ENCODE measurements around the gene STK32A.
"Not testable (repeated sequence)": the region's sequence is repeated elsewhere in the genome, so short reads cannot be mapped to it uniquely, and the experiment has no call there.

The STK32A gene

DNA sequence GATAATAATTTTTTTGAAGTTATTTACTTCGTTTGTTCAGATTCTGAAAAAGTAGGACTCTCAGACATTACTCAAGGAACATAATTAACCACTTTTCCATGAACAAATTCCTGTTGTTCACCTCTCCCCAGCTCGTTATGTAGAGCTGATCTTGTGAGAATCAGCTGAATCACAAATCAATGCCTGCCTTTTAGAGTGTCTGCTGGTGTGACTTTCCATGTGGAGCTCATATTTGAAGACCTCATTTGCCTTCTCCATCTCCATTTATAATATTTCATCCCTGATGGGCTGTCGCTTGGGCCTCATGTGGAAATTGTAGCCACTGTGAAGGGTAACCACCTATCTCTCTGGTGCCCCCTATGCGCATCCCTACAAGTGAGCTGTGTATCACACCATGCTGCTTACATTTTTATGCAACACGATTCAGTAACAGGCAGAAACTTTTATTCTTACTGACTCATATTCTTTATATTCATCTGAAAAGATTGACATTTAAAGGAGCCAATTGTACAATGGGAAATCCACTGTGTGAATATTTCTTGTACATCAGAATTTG lies 111.3 kb downstream of the STK32A start:
- no peak for DNase-seq (ENCODE audit: low spot score)

DNA sequence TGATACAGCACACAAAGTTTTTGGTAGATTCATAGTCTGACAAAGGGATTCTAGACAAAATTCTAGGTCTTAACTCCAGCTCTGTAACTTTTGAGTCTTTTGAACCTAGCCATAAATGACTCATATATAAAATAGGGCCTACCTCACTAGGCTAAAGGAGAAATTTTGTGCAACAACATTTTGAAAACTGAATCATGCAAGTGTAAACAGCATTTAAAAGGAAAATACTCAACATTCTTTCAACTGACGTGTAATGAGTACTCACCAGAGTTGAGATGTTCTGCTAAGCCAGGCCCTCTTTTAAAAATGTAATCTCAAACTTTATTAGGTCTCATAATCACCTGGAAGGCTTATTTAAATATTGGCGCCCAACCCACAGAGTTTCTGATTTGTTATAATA lies 113.2 kb downstream of the STK32A start:
- DNase-seq (ENCODE audit: low spot score), result no peak

DNA sequence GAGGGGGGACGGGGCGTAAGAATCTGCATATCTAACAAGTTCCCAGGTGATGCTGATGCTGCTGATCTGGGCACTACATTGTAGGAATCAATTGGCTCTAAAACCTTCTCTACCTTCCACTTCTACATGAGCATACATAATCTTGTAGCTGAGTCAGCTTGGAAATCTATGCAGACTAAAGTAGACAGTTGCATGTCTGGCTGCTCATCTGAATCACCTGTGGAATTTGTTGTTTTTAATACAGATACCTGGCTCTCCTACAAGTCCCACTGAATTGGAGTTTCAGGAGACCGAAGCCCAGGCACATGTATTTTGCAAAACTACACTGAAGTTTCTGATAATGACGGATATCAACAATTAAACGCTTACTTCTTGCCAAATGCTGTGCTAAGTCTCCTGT lies 113.6 kb downstream of the STK32A start:
- DNase-seq (ENCODE audit: low spot score), result no peak

DNA sequence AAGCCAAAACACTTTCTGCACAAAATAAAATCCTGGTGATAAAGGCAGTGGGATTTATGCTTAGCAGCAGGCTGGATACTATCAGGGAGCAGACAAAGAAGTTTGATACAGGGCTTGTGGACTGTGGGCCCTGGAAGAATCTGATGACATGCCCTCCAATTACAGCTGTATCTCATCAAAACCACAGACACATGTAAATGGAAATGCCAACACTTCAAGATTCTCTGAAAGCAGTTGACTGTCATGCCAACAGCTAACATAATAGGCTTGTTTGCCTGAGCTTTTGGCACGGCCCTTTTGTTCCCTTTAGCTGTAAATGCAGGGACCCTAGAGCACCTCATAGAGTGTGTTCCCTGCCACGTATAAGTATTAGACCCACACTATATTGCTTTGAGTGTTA lies 114.4 kb downstream of the STK32A start:
- no peak for DNase-seq (ENCODE audit: low spot score)

DNA sequence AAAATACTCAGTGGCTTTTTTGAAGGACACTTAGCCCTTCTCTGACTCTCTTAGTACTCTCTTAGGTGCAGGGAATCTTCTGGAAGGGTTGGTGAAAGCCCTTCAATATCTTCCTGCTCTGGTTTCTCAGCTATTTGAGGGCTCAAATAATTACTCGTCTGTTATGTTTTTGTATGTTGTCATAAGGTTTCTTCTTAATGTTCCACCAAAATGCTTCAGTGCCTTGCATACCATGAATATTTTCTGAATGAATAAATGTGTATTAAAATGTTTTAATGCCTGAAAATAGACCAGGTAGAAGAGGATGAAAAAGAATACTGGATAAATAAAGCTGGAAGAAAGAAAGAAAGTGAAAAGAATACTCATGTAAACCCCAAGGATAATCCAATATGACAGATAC lies 124.3 kb downstream of the STK32A start:
- DNase-seq (ENCODE audit: low spot score), result no peak

DNA sequence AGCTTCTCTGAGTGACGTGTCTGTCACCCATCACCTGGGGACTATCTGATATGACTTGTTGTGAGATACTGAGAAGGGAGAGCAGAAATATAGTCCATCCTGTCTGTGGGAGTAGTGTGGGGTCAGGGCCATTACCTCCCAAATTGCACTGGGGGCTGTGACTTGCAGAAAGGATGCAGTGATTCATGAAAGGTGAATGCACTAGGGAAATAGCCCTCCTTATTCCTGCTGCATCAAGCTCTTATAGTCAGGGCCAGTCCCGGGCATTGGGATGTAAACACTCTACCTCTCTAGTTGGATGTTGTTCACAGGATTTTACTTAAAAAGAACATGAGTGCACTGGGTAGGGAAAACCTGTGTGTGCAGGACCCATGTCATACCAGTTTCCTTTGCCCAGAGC lies 124.8 kb downstream of the STK32A start:
- no peak for DNase-seq (ENCODE audit: low spot score)

DNA sequence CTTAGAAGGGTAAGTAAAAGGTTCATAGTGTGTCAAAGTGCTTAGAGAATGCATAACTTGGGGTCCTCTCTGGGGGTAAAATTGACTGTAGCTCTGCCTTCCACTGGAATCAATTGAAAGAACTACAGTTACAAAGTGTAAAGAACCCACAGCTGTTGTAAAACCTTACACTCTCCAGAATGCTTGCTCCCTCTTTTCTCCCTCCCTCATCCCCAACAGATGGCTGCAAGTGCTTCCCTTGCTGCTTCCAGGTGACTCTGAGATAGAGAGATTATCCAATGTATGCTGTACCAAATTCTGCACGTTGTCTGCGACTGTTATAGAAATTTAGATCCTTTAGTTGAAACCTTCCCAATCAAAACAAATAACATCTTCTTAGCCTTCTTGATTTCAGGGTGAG lies 126.0 kb downstream of the STK32A start:
- DNase-seq (ENCODE audit: low spot score), result no peak

DNA sequence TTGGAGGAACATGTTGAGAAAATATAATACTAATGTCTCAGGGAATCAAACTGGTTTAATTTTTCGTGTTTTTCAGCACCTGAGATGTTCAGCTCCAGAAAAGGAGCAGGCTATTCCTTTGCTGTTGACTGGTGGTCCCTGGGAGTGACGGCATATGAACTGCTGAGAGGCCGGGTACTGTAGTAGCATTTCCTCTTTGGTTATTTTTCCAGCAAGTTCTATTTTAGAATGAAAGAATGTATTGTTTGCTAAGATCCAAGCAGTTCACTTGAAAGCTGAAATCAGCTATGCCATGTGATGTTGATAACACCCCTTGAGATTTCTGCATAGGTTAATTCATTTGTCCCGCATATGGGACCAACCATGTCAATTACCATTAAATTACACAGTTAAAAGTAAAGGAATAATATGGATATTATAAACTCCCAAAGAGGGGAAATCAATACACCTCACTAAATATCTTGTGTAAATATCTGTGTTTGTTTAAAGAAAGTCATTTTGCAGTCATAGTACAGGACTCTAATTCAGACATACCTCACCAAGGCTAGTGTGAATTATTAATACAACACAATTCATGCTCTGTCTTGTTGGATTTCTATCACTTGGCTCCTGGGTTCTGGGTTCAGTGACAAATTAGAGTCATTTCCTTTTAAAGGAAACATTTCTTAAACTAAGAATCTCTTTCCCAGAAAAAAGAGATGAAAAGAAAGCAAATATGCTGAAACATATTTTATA lies 126.8 kb downstream of the STK32A start:
- DNase-seq (ENCODE audit: low spot score), result no peak

DNA sequence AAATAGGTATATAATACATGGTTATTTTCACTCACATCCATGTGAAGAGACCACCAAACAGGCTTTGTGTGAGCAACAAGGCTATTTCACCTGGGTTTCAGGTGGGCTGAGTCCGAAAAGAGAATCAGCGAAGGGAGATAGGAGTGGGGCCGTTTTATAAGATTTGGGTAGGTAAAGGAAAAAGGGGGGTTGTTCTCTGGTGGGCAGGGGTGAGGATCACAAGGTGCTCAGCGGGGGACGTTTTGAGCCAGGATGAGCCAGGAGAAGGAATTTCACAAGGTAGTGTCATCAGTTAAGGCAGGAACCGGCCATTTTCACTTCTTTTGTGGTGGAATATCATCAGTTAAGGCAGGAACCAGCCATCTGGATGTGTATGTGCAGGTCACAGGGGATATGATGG lies 132.6 kb downstream of the STK32A start:
- not testable (repeated sequence) for DNase-seq (ENCODE audit: low spot score)

DNA sequence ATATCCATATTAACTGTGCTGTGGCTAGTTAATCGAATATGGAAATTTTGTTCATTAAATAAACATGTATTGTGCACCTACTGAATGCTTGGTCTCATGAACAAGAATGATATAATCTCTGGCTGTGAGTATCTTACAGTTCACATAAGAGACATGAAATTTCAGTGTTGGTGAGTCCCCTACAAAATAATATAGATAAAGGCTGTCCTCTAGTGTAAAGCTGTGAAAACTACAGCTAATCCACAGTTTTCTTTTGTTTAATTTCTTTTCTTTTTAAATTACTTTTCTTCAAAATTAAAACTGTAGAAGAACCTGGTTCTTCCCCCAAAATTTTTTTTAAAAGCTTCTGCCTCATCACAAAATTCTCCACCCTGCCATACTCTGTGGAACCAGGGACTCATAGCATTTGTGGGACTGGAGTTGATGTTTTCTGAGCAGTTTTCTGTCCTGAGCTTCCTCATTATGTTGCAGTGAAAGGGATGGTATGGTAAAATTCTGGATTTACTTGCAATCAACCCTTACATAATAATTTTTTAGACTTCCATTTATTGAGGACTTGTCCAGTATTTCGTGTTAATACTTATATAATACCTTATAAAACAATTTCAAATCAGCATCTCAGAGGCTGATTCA lies 135.0 kb downstream of the STK32A start:
- DNase-seq (ENCODE audit: low spot score), result no peak

DNA sequence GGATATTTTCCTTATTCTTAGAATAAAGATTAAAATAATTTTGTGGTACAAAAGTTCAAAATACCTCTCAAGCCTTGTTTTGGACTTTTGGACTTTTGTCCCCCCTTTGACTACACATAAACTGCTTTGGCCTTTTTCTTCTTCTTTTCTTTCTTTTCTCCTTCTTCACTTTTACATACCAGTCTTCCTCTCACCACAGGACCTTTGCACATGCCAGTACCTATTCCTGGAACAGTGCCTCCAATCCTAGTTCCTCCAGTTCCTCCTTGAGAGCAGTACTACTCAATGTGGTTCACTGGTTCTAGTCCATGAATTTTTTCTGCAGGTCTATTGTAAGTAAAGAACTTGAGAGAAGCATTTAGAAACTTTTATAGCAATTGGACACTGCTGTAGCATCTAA lies 136.5 kb downstream of the STK32A start:
- no peak for DNase-seq (ENCODE audit: low spot score)

DNA sequence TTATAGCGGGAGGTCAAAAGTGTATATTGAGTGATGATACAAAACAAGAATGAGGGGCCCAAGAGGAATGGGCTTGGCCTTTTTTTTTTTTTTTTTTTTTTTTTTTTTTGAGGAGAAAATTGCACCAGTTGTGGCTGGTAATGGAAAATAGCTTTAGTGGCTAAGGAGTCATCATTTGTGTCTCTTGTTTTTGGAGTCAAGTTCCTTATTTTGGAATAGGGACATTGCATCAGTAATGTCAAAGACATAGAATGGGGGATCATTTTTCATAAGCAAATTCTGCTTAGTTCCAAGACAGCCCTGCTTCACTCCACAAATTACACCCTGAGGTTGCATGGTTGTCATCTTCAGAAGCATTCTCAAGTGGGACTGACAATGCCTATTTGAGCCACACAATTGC lies 137.4 kb downstream of the STK32A start:
- DNase-seq (ENCODE audit: low spot score), result no peak

DNA sequence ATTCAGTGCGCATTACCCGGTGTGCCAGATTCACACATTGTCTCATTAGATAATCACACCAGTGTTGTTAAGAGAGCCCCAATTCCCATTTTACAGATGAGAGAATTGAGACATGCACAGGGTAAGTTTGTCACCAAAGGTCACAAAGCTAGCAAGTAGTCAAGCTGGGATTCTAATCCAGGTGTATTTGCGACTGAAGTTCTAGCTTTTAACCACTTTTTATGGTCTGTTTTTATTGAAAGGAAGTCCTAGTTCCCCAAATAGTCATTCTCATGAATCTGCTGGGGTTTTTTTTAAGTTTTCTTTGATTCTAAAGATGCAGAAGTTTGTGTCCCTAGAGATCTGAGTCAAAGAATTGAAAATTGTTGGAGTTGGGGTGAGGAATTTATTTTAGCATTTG lies 138.5 kb downstream of the STK32A start:
- DNase-seq (ENCODE audit: low spot score), result no peak

DNA sequence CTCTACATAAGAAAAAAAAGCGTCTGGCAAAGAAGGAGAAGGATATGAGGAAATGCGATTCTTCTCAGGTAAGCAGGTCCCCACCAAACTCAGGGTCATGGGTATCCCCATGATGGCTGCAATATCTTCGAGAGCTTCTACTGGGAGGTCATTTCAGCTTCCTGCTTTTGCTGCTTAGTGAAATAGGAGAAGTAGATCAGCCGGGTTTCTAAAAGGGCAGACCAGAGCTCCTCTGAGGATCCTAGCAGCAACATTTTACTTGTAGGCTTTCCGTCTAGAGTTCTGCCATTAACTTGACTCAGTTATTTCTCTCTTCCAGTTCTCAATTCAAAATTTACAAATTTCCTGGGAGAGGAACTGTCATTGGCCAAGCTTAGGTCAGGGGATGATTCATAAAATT lies 140.3 kb downstream of the STK32A start:
- no peak for DNase-seq (ENCODE audit: low spot score)

DNA sequence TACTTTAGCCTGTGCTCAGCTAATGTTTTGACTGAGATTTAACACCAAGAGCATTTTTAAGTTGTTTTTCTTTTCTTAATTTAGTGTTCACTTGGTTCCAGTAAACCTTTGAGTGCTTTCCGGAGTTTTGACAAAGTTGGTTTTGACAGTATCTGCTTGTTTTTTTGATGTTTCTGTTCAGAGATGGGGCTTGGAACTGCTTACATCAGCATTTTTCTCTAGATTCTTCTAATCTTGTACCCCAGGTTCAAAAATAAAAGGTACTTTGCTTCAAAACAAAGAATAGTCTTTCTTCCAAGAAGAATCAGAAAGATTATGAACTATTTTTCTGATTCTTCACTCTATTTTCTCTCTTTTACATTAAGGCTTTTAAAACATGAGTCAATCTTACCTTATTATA lies 142.9 kb downstream of the STK32A start:
- no peak for DNase-seq (ENCODE audit: low spot score)

DNA sequence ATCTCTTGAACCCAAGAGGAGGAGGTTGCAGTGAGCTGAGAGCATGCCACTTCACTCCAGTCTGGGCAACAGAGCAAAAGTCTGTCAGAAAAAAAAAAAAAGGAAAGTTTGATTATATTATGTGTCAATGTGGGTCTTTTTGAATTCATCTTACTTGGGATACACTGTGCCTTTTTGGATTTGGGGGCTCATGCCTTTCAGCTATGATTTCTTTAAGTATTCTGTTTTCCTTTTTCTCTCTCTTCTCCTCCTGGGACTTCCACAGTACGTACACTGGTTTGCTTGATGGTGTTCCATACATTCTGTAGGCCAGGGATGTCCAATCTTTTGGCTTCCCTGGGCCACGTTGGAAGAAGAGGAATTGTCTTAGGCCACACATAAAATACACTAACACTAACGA lies 146.7 kb downstream of the STK32A start:
- no peak for DNase-seq (ENCODE audit: low spot score)

DNA sequence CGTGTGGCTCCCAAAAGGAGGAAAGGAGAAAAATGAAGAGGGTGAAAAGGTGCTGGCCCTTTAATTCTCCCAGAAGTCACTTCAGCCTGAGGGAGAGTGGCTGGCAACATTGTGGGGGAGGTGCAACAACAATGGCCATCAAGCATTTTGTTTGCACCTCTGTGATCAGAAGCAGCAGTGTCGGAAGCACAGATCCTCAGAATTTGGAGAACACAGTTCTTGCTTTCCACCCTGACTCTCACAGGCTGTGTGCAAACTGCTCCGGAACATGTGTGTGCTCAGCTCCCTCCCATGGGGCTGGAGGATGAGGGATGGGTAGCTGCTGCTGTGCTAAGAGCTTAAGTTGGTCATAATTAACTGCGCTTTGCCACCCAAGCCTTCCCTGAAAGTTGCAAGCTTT lies 147.9 kb downstream of the STK32A start:
- no peak for DNase-seq (ENCODE audit: low spot score)

DNA sequence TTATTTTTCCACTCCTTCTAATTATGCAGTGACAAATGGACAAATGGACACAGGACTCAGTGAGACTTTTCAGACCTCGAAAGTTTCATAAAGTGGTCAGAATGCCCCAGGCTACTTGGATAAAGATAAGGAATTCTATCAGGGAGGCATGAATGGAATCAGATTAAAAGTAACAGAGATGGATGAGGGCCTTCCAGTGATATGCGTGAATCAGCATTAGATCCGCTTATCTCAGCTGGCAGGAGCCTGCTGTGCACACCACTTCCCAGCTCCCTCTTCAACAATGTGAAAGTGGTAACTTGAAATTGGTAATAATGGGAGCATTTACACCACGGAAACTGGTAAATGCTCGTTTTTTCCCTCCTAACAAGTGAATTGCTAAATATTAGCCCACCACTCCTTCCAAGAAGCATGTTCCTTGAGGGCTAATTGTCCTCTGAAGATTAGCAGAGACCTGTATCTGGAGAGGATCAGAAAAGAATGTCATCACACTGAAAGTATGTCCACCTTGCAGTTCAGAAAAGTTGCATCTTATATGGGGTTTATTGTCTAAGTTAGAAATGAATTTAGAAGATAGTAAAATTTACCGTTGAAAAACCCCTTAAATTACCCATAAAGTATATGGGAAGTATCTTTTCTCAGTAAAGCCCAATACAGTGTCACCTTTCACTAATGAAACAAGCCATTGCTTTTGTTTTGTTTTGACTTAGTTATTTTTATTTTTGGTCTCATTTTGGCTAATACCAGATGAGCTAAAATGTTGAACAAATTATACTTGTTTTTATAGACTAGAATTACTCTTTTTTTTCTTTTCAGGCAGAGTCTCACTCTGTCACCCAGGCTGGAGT lies 149.7 kb downstream of the STK32A start:
- DNase-seq (ENCODE audit: low spot score), result no peak

DNA sequence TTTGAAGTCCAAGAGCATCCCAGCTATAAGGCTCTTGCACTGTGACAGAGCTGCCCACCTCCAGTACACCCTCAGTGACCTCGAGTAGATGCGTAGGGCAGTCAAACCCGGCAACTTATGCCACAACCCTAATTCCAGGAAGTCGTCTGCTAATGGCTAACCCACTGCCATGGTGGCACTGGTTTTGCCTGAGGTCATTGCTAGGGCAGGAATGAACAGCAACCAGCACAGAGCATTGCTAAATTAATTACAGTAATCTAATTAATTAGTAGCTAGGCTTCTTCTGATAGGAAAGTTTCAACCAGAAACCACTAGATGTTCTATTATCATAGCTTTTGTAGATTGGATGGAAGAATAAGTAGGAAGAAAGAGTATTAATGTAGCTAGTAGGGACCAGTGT lies 152.3 kb downstream of the STK32A start:
- DNase-seq (ENCODE audit: low spot score), result no peak

DNA sequence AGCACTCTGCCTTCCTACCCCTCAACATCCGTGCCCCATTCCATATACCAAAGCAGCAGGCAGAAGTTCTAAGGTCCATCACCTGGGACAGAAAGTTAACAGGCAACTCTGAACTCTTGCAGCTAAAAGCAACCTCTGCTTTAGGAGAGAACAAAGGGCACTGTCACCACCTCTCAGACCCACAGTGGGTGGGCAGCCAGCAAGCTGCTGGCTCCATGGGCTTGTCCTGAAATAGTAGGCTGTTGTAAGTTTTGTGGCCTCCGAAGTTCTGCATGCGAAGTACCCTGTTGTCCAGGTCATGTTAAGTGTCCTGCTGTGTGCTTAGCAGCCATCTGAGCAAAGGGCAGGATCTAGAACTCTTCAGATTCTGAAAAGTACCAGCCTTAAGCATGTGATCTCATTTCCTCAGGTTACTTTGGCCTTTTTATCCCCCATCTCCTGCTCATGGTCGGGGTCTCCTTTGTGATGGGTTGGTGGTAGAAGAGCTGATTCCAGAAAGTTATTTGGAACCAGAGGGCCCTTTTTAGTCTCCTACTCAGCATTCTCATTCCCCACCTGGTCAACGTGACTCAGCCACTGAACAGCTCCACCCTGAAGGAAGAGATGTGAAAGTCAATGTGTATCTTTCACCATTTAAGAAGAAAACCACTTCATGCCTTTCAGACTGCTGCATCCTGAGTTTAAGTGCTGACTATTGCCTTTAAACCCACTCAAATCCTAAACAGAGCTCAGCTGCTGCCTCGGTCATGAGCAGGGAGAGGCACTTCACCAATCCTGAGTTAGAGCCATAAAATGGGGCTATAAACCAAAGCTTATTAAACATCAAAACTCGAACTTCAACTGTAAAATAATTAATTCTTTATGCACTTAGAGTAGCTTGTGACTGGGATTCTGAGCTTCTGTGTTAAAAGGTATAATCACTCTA lies 153.6 kb downstream of the STK32A start:
- DNase-seq (ENCODE audit: low spot score), result no peak

DNA sequence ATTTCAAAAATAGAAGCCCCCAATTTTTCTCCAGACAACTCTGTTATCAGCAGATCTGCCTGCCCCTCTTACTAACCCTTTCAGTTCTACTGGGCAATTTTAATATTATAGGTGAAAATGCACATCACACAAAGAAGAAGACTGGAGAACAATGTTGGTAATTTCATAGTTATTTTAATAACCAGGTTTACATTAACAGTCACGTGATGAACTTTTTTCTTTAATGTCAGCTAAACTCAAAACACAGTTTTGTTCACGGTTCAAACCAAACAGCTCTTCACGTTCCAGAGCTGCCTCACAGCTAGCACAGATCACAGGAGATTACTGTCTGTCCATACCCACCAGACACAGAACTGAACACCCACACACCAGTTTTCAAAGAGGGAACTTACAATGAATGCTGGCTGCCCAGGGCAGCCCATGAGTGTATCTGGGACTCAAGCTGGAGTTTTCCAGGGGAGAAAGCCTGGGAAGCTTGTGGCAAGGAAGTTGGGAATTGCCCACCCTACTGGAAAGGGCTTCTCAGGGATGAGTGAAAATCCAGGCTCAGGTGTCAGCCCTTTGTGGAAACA lies 155.9 kb downstream of the STK32A start:
- no peak for DNase-seq (ENCODE audit: low spot score)

All from CD4-positive, alpha-beta T cell treated with Interleukin-6 at 100 ng/mL for 8 hours (primary cell).